ENCODE measurements around the gene TCEA3.

DNA sequence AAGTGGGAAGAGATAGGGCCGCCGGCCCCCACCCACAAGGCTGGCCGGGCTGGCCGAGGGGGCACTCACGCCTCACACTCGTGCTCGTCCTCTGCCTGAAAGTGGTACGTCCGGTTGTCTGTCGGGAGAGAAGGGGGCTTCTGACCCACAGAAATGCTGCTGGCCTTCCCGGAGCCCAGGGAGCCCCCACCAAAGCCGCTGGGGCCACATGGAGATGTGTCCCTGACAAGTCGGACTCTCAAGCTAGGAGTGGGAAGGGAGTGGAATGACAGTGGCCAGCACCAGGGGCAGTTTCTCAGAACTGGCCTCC is 12.8 kb upstream of the TCEA3 start:
- no peak for TF ChIP-seq POLR2A (IDR thresholded peaks at IDR 0.05)
- TF ChIP-seq, protein P1, sequence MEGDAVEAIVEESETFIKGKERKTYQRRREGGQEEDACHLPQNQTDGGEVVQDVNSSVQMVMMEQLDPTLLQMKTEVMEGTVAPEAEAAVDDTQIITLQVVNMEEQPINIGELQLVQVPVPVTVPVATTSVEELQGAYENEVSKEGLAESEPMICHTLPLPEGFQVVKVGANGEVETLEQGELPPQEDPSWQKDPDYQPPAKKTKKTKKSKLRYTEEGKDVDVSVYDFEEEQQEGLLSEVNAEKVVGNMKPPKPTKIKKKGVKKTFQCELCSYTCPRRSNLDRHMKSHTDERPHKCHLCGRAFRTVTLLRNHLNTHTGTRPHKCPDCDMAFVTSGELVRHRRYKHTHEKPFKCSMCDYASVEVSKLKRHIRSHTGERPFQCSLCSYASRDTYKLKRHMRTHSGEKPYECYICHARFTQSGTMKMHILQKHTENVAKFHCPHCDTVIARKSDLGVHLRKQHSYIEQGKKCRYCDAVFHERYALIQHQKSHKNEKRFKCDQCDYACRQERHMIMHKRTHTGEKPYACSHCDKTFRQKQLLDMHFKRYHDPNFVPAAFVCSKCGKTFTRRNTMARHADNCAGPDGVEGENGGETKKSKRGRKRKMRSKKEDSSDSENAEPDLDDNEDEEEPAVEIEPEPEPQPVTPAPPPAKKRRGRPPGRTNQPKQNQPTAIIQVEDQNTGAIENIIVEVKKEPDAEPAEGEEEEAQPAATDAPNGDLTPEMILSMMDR (IDR thresholded peaks at IDR 0.05): no peak
